Smooth muscle cell (in vitro differentiated cells): ENCODE results near the gene METTL5. TPM values are rescaled to one million over a fixed set of nuclear protein-coding genes. Genes with fewer than 3 reads are reported as not detected.

Experiments used
- DNase-seq: peaks from one replicate; lab custom pipeline; 2025; ENCODE audit not compliant: unreplicated experiment; lab: John Stamatoyannopoulos, UW
- H2AFZ ChIP-seq: fragments of 200-600 bp; sonication (generic); 2 replicates; pipeline ENCODE4 v1.6.0; 2016; ENCODE audit warnings: antibody characterized with exemption, low read depth, mild to moderate bottlenecking
- H3F3A ChIP-seq: fragments of 200-600 bp; sonication (generic); 2 replicates; pipeline ENCODE4 v1.6.0; 2017; ENCODE audit warnings: antibody characterized with exemption, low read depth
- H3K27ac ChIP-seq: fragments of 200-600 bp; sonication (generic); 2 replicates; pipeline ENCODE4 v1.5.1; 2016; ENCODE audit warnings: low read depth, mild to moderate bottlenecking
- H3K27me3 ChIP-seq: fragments of 200-600 bp; sonication (generic); 2 replicates; pipeline ENCODE4 v1.6.1; 2016; ENCODE audit warnings: low read depth, mild to moderate bottlenecking
- H3K36me3 ChIP-seq: fragments of 200-600 bp; sonication (generic); 2 replicates; pipeline ENCODE4 v1.5.1; 2016; ENCODE audit warnings: low read depth
- H3K4me1 ChIP-seq: fragments of 200-600 bp; sonication (generic); 2 replicates; pipeline ENCODE4 v1.5.1; 2016; ENCODE audit warnings: low read depth
- H3K4me2 ChIP-seq: fragments of 200-600 bp; sonication (generic); 2 replicates; pipeline ENCODE4 v1.6.0; 2016; ENCODE audit warnings: mild to moderate bottlenecking
- H3K4me3 ChIP-seq: fragments of 200-600 bp; sonication (generic); 2 replicates; pipeline ENCODE4 v1.5.1; 2016; ENCODE audit warnings: mild to moderate bottlenecking
- H3K79me2 ChIP-seq: fragments of 200-600 bp; sonication (generic); 2 replicates; pipeline ENCODE4 v1.6.0; 2016; ENCODE audit warnings: low read depth, mild to moderate bottlenecking
- H3K9ac ChIP-seq: fragments of 200-600 bp; sonication (generic); 2 replicates; pipeline ENCODE4 v1.6.0; 2016; ENCODE audit warnings: low read depth
- H3K9me3 ChIP-seq: fragments of 200-600 bp; sonication (generic); replicated peaks from 2 replicates; pipeline ENCODE4 v1.5.1; 2016; ENCODE audit warnings: low read depth
- H4K20me1 ChIP-seq: fragments of 200-600 bp; sonication (generic); 2 replicates; pipeline ENCODE4 v1.6.0; 2016; ENCODE audit warnings: low read depth
- WGBS: methylation state at CpG from one replicate; pipeline ENCODE4 v1.1.7; 2016; ENCODE audit warnings: low lambda C conversion rate; 5-methylcytosine and 5-hydroxymethylcytosine counted together
- polyA plus RNA-seq: library from polyadenylated mRNA; unstranded; fragments of >200 nt; fragmentation: Nextera tagmentation; extraction: Ambion mirVana; gene quantifications from 2 replicates; pipeline ENCODE4 v1.2.1, GENCODE V29; 2016
- total RNA-seq: library from RNA; depleted of rRNA; stranded (reverse); fragments of >200 nt; gene quantifications from 2 replicates; pipeline ENCODE4 v1.2.3, GENCODE V29; 2014
- TF ChIP-seq, protein P1 (sequence below): fragments of 200-600 bp; sonication (generic); IDR thresholded peaks from 2 replicates; pipeline ENCODE4 v1.5.1; 2017; ENCODE audit warnings: borderline replicate concordance, mild to moderate bottlenecking, antibody characterized with exemption; ENCODE audit not compliant: insufficient read depth, poor library complexity, severe bottlenecking

Gene METTL5
- total and polyA plus RNA-seq, 2 experiments from 2014 or later = 72.5 to 79.8 TPM

DNA sequence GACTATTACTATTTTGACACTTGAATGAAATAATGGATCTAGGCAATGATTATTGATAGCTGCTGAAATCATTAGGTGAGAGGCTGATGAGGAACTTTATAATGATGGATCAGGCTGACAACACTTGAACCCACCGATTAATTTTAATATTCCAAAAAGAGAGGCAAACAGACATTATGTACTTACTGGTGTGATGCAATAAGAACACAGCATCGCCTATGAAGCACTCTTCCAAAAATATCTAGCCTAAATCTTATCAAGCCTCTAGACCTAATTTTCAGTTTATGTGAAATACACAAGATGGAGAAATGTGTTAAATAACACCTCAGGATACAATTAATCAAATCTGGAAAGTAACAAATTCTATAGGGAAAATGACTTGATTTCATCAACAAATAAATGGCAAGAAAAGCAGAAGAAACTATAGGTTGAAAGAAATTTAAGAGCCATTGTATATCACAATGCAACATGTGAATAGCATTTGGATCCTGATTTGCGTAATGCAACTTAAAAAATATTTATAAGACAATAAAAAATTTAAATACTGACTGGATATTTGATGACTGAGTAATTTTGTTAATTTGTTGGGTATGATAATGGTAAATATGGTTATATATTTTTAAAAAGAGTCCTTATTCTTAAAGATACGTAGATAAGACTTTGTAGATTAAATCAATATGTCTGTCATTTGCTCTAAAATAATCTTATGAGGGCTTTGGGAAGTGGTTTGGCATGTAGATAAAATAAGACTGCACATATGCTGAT lies 43.3 kb downstream of the METTL5 start:
- TF ChIP-seq, protein P1, sequence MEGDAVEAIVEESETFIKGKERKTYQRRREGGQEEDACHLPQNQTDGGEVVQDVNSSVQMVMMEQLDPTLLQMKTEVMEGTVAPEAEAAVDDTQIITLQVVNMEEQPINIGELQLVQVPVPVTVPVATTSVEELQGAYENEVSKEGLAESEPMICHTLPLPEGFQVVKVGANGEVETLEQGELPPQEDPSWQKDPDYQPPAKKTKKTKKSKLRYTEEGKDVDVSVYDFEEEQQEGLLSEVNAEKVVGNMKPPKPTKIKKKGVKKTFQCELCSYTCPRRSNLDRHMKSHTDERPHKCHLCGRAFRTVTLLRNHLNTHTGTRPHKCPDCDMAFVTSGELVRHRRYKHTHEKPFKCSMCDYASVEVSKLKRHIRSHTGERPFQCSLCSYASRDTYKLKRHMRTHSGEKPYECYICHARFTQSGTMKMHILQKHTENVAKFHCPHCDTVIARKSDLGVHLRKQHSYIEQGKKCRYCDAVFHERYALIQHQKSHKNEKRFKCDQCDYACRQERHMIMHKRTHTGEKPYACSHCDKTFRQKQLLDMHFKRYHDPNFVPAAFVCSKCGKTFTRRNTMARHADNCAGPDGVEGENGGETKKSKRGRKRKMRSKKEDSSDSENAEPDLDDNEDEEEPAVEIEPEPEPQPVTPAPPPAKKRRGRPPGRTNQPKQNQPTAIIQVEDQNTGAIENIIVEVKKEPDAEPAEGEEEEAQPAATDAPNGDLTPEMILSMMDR = no peak
- Histone ChIP-seq H3K4me1 (no peaks in the 10 kb centered on the region), H3K27ac (no peak overlapping the region), H3K9me3 (no peaks in the 10 kb centered on the region), H3K27me3 (no peaks in the 10 kb centered on the region), H4K20me1 (no peaks in the 10 kb centered on the region), H3F3A (no peaks in the 10 kb centered on the region), H3K4me3 (no peak overlapping the region), H3K36me3 (no peaks in the 10 kb centered on the region), H3K9ac (no peak overlapping the region), H2AFZ (no peak overlapping the region), H3K4me2 (no peak overlapping the region), H3K79me2 (no peaks in the 10 kb centered on the region)
- no peak for DNase-seq
- 84% methylated on average over 4 of the region's 4 CpGs for WGBS

DNA sequence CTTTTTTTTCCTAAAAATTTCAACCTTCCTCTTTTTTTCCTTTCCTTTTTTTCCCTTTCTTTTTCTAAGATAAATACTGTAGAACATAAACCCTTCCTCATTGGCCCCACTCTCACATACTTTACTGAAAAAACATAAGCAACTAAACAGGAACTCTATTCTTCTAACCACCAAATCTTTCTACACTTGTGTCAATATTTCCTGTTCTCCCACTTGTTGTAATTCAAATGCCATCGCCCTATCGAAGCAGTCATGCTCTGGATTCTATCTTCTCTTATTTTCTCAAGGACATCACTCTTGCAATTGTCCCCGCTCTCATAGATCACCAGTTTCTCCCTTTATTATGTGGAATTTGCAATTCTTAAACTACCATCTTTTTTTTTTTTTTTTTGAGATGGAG lies 46.3 kb downstream of the METTL5 start:
- H3K4me2 ChIP-seq = no peak overlapping the region
- no peaks in the 10 kb centered on the region for H3K27me3 ChIP-seq
- no peaks in the 10 kb centered on the region for H3K79me2 ChIP-seq
- TF ChIP-seq, protein P1 = no peak
- no peak overlapping the region for H3K9ac ChIP-seq
- H3F3A ChIP-seq = no peaks in the 10 kb centered on the region
- DNase-seq = no peak
- no peak overlapping the region for H3K4me3 ChIP-seq
- no peaks in the 10 kb centered on the region for H3K4me1 ChIP-seq
- H4K20me1 ChIP-seq = no peaks in the 10 kb centered on the region
- H3K36me3 ChIP-seq = no peaks in the 10 kb centered on the region
- H2AFZ ChIP-seq = no peak overlapping the region
- no peaks in the 10 kb centered on the region for H3K9me3 ChIP-seq
- 96% methylated on average over 3 of the region's 3 CpGs for WGBS
- no peak overlapping the region for H3K27ac ChIP-seq

DNA sequence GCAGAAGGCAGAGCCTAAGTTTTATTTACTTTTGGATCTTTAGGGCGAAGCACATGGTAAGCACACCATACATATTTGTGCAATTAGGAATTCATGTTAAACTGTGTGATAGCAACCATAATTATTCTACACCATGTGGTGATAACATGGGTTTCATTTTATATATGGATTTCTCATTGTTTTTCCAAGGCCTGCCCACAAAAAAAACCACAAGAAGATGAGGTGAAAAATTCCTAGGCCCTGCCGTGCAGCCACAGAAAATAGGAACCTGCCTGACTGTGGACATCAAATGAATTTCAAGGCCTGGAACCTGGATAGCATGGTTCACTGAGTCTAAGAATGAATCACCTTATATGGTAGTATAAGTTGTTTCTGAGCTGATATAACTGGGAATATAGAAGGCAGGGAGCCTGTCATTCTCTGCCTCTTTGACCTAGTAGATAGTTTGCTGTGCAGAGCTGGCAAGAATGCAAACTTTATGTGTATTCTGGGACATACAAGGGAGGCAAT lies 48.4 kb downstream of the METTL5 start:
- WGBS = 44% methylated on average over 2 of the region's 2 CpGs
- Histone ChIP-seq H3K9ac (no peak overlapping the region), H3K4me1 (no peaks in the 10 kb centered on the region), H3K4me3 (no peak overlapping the region), H3K9me3 (no peaks in the 10 kb centered on the region), H3K27ac (no peak overlapping the region), H3K4me2 (no peak overlapping the region), H3F3A (no peaks in the 10 kb centered on the region), H3K27me3 (no peaks in the 10 kb centered on the region), H3K36me3 (no peaks in the 10 kb centered on the region), H2AFZ (peak overlapping the region; percentile 62), H3K79me2 (no peaks in the 10 kb centered on the region), H4K20me1 (no peaks in the 10 kb centered on the region)
- TF ChIP-seq, protein P1 = no peak
- no peak for DNase-seq

DNA sequence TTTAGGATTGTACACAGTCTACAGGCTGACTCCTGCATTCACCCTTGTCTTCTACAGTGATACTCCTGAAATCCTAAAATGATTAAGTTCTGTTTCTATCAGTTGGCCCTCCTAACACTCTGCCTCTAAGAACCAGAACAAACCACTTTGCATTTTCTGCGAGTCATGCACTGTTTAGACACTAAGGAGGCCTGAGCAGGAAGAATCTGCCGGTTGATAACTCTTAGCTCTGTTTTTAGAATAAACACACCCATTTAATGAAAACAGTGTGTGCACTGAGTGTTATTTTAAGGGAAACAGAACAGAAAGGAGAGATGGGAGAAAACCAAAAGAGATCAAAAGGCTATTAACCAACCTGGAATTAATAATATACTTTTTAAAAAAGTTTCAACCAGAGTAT lies 48.9 kb downstream of the METTL5 start:
- WGBS = 16% methylated on average over 2 of the region's 2 CpGs
- Histone ChIP-seq H3K4me2 (no peak overlapping the region), H3K27me3 (no peaks in the 10 kb centered on the region), H3K4me1 (no peaks in the 10 kb centered on the region), H3K27ac (no peak overlapping the region), H2AFZ (peak overlapping the region; percentile 3), H3K9me3 (no peaks in the 10 kb centered on the region), H3F3A (no peaks in the 10 kb centered on the region), H3K36me3 (no peaks in the 10 kb centered on the region), H3K9ac (no peak overlapping the region), H3K4me3 (no peak overlapping the region), H3K79me2 (no peaks in the 10 kb centered on the region), H4K20me1 (no peaks in the 10 kb centered on the region)
- TF ChIP-seq, protein P1 = no peak
- DNase-seq = no peak
